MCF 10A (cell line): ENCODE measurements around the gene CFAP90. TPM values are rescaled to one million over a fixed set of nuclear protein-coding genes. Genes with fewer than 3 reads are reported as not detected.

Experiments used
- BruUV-seq: library from RNA; stranded (reverse); fragments of 400-500 nt; replicated peaks from 2 replicates; lab custom pipeline; 2021; lab: Mats Ljungman, UMichigan
- CTCF ChIA-PET: fragments of 300-600 bp; sonication (Branson Sonifier 250); formaldehyde crosslinking; extraction: SDS; loops from one replicate; lab custom pipeline; 2021; ENCODE audit warnings: antibody characterized with exemption, inconsistent platforms; lab: Yijun Ruan, JAX
- POLR2A ChIA-PET: fragments of 300-600, 350-650 bp; sonication (Branson Sonifier 250); formaldehyde crosslinking; extraction: SDS; loops from one replicate; lab custom pipeline; 2020; ENCODE audit warnings: antibody characterized with exemption, inconsistent platforms; lab: Yijun Ruan, JAX
- DNase-seq: peaks from one replicate; pipeline ENCODE4 v3.0.0-alpha.2; 2018; ENCODE audit not compliant: unreplicated experiment
- H3K27ac Mint-ChIP-seq: one replicate; pipeline ENCODE4 v1.8.0; 2022; ENCODE audit warnings: mild to moderate bottlenecking, low read depth, mixed read lengths; ENCODE audit not compliant: unreplicated experiment
- H3K27me3 Mint-ChIP-seq: one replicate; pipeline ENCODE4 v1.8.0; 2022; ENCODE audit warnings: mixed read lengths; ENCODE audit not compliant: insufficient read depth, unreplicated experiment
- H3K36me3 Mint-ChIP-seq: one replicate; pipeline ENCODE4 v1.8.0; 2022; ENCODE audit warnings: mild to moderate bottlenecking, moderate library complexity, mixed read lengths; ENCODE audit not compliant: insufficient read depth, unreplicated experiment
- H3K4me1 Mint-ChIP-seq: one replicate; pipeline ENCODE4 v1.8.0; 2022; ENCODE audit warnings: mixed read lengths; ENCODE audit not compliant: insufficient read depth, unreplicated experiment
- H3K4me3 Mint-ChIP-seq: one replicate; pipeline ENCODE4 v1.8.0; 2022; ENCODE audit warnings: mild to moderate bottlenecking, moderate library complexity, mixed read lengths; ENCODE audit not compliant: unreplicated experiment
- H3K9me3 Mint-ChIP-seq: one replicate; pipeline ENCODE4 v1.8.0; 2022; ENCODE audit warnings: mixed read lengths; ENCODE audit not compliant: unreplicated experiment
- CTCF ChIP-seq: fragments of 200-600 bp; IDR thresholded peaks from one replicate; pipeline ENCODE4 v1.8.0; 2022; ENCODE audit warnings: antibody characterized with exemption, mild to moderate bottlenecking; ENCODE audit not compliant: unreplicated experiment
- intact Hi-C: fragments of 100-400 bp; cut with micrococcal nuclease; formaldehyde crosslinking; loops from 2 replicates; pipeline ENCODE4 v1.14.1; 2022
- total RNA-seq: library from RNA; stranded (reverse); gene quantifications from 2 replicates; pipeline ENCODE4 v1.2.3, GENCODE V29; 2022

CFAP90 gene
- total RNA-seq, 1 experiment from 2014 or later = not detected

GRCh38 chr5:7844901-7845300 lies 6.0 kb downstream of the CFAP90 start:
- peaks cover 43% of the 10 kb centered on the region for H3K27me3 Mint-ChIP-seq

GRCh38 chr5:7842531-7842930 lies 8.4 kb downstream of the CFAP90 start:
- ChIA-PET CTCF (no interaction called here), POLR2A (no interaction called here)
- Mint-ChIP-seq H3K36me3 (no peaks in the 10 kb centered on the region), H3K4me1 (no peaks in the 10 kb centered on the region), H3K27me3 (peaks cover 29% of the 10 kb centered on the region), H3K27ac (no peak overlapping the region), H3K4me3 (no peak overlapping the region), H3K9me3 (no peaks in the 10 kb centered on the region)
- no TSS peak for BruUV-seq
- intact Hi-C loops = no loop called here
- TF ChIP-seq CTCF = no peak
- no peak for DNase-seq

More at GRCh38 chr5:7844901-7845300, 6.0 kb downstream of the CFAP90 start:
- H3K36me3 Mint-ChIP-seq = no peaks in the 10 kb centered on the region
- POLR2A ChIA-PET = no interaction called here
- intact Hi-C loops = no loop called here
- CTCF ChIA-PET = interaction anchor here (1.4 to 1.7 kb wide), 3 partner anchors 11 to 28 kb away, joined by 4 to 6 read pairs (median 6); no protein-coding TSS in a partner anchor
- BruUV-seq = no TSS peak
- no peak for TF ChIP-seq CTCF
- H3K4me1 Mint-ChIP-seq = no peaks in the 10 kb centered on the region
- no peak overlapping the region for H3K4me3 Mint-ChIP-seq
- no peak overlapping the region for H3K27ac Mint-ChIP-seq
- no peak for DNase-seq
- H3K9me3 Mint-ChIP-seq = no peaks in the 10 kb centered on the region

- no peak for TF ChIP-seq CTCF
- H3K27me3 Mint-ChIP-seq = no peaks in the 10 kb centered on the region
- intact Hi-C loops = no loop called here
- BruUV-seq = no TSS peak
- no peaks in the 10 kb centered on the region for H3K9me3 Mint-ChIP-seq
- no peaks in the 10 kb centered on the region for H3K4me1 Mint-ChIP-seq
- ChIA-PET POLR2A (interaction anchor here (0.6 kb wide), 1 partner anchor 32 kb away, joined by 3 read pairs; the partner anchor contains the start of genes FASTKD3 and MTRR), CTCF (interaction anchor here (1.6 to 2.1 kb wide), 2 partner anchors 20 to 22 kb away, joined by 4 to 10 read pairs; no protein-coding TSS in a partner anchor)
- H3K27ac Mint-ChIP-seq = no peak overlapping the region
- DNase-seq = no peak
- H3K4me3 Mint-ChIP-seq = no peak overlapping the region
- no peaks in the 10 kb centered on the region for H3K36me3 Mint-ChIP-seq
These were observed 13.5 kb downstream of the CFAP90 start for GRCh38 chr5:7837403-7837802.

GRCh38 chr5:7834982-7835381 lies 16.0 kb downstream of the CFAP90 start:
- no peak overlapping the region for H3K4me3 Mint-ChIP-seq
- no peak for TF ChIP-seq CTCF
- ChIA-PET CTCF (interaction anchor here (0.6 to 1.1 kb wide), 2 partner anchors 18 to 486 kb away, joined by 3 to 4 read pairs; no protein-coding TSS in a partner anchor), POLR2A (interaction anchor here (1.7 kb wide), 1 partner anchor 34 kb away, joined by 4 read pairs; the partner anchor contains the start of genes FASTKD3 and MTRR)
- no peaks in the 10 kb centered on the region for H3K36me3 Mint-ChIP-seq
- intact Hi-C loops = no loop called here
- no peaks in the 10 kb centered on the region for H3K4me1 Mint-ChIP-seq
- no peak for DNase-seq
- no TSS peak for BruUV-seq
- H3K27me3 Mint-ChIP-seq = no peaks in the 10 kb centered on the region
- no peaks in the 10 kb centered on the region for H3K9me3 Mint-ChIP-seq
- H3K27ac Mint-ChIP-seq = no peak overlapping the region
